Small intestine (tissue), 7 donors: Measurements from ENCODE around the gene CLCA2. TPM values are rescaled to one million over a fixed set of nuclear protein-coding genes. Genes with fewer than 3 reads are reported as not detected.
A peak's percentile ranks its signal among the peaks of the same experiment; 100 is the strongest.
"Not testable (repeated sequence)": the region's sequence is repeated elsewhere in the genome, so short reads cannot be mapped to it uniquely, and the experiment has no call there.

Experiments used
- DNase-seq, 2 donors: peaks; one replicate each; pipeline versions ENCODE4 v3.0.0 to v3.0.0-alpha.2; 2013
- FAIRE-seq: peaks from 2 replicates; lab custom pipeline; 2012; peaks lifted over from hg19 to GRCh38; lab: Jason Lieb, UNC
- H3K27ac ChIP-seq, 3 donors: one replicate each; pipeline ENCODE4 v1.5.1; 2013; ENCODE audit warnings: low read length in 2 of 3, mild to moderate bottlenecking in 2 of 3, control low read depth in 1 of 3, inconsistent platforms in 1 of 3, low read depth in 1 of 3, moderate library complexity in 1 of 3
- H3K27me3 ChIP-seq, 3 donors: one replicate each; pipeline ENCODE4 v1.6.1; 2013; ENCODE audit warnings: low read length in 3 of 3, inconsistent platforms in 1 of 3; ENCODE audit not compliant: control insufficient read depth in 3 of 3, insufficient read depth in 3 of 3
- H3K36me3 ChIP-seq, 3 donors: one replicate each; pipeline ENCODE4 v1.6.1; 2013; ENCODE audit warnings: low read length in 3 of 3, inconsistent platforms in 1 of 3, low read depth in 1 of 3, mild to moderate bottlenecking in 1 of 3, moderate library complexity in 1 of 3; ENCODE audit not compliant: control insufficient read depth in 3 of 3, insufficient read depth in 2 of 3
- H3K4me1 ChIP-seq, 3 donors: one replicate each; pipeline ENCODE4 v1.6.1; 2013; ENCODE audit warnings: low read length in 2 of 3, inconsistent platforms in 1 of 3, low read depth in 1 of 3, mild to moderate bottlenecking in 1 of 3, moderate library complexity in 1 of 3; ENCODE audit not compliant: control insufficient read depth in 3 of 3, insufficient read depth in 2 of 3
- H3K4me3 ChIP-seq, 3 donors: one replicate each; pipeline ENCODE4 v1.5.1; 2013; ENCODE audit warnings: low read length in 3 of 3, control low read depth in 1 of 3, inconsistent platforms in 1 of 3, low read depth in 1 of 3, mild to moderate bottlenecking in 1 of 3, moderate library complexity in 1 of 3
- H3K9me3 ChIP-seq, 2 donors: one replicate each; pipeline ENCODE4 v1.6.1; 2013; ENCODE audit warnings: low read depth in 1 of 2, low read length in 1 of 2; ENCODE audit not compliant: control insufficient read depth in 2 of 2, insufficient read depth in 1 of 2
- whole genome bisulfite sequencing, 3 donors: extraction: QIAGEN DNeasy Blood & Tissue Kit; methylation state at CpG; one replicate each; pipeline ENCODE4 v1.1.7; 2013; 5-methylcytosine and 5-hydroxymethylcytosine counted together
- polyA plus RNA-seq, 4 donors: library from polyadenylated mRNA; stranded (reverse) in 3 of 4; unstranded in 1 of 4; fragments of 200-250 nt in 3 of 4; fragments of 120-200 nt in 1 of 4; gene quantifications; one replicate each; pipeline versions ENCODE4 v1.2.1 to v1.2.3, GENCODE V29; 2013
- donor health status: healthy with polysubstance abuse.
- donor health status: control.
- donor health status: control.
- donor health status: Bipolar disorder and iron deficiency.
- donor health status: healthy.

CLCA2 gene
- polyA plus RNA-seq, 4 donors: 0.37 to 4.7 (median 0.91) TPM

- 66 to 73% (median 66%) methylated on average over 4 of the region's 4 CpGs for WGBS, 3 donors
- Histone ChIP-seq H3K27me3 (no peaks in the 10 kb centered on the region), H3K4me1 (no peaks in the 10 kb centered on the region), H3K9me3 (no peaks in the 10 kb centered on the region), H3K27ac (no peak overlapping the region), H3K4me3 (no peak overlapping the region), H3K36me3 (peaks cover 0 to 2% (median 0%) of the 10 kb centered on the region in 3 donors)
- DNase-seq (no peak), FAIRE-seq (no peak)
Measured at GRCh38 chr1:86487131-86487810, 63.3 kb downstream of the CLCA2 start.

GRCh38 chr1:86487811-86488141, 63.8 kb downstream of the CLCA2 start:
- Histone ChIP-seq H3K27me3 (no peaks in the 10 kb centered on the region), H3K4me3 (no peak overlapping the region), H3K36me3 (peaks cover 0 to 2% (median 0%) of the 10 kb centered on the region in 3 donors), H3K27ac (no peak overlapping the region), H3K9me3 (no peaks in the 10 kb centered on the region), H3K4me1 (no peaks in the 10 kb centered on the region)
- DNase-seq (no peak), FAIRE-seq (no peak)
- 88 to 94% (median 94%) methylated on average over 4 of the region's 4 CpGs for WGBS, 3 donors

- Histone ChIP-seq H3K27ac (no peak overlapping the region), H3K36me3 (peaks cover 0 to 2% (median 0%) of the 10 kb centered on the region in 3 donors), H3K27me3 (no peaks in the 10 kb centered on the region), H3K4me1 (no peaks in the 10 kb centered on the region), H3K4me3 (no peak overlapping the region), H3K9me3 (no peaks in the 10 kb centered on the region)
- FAIRE-seq (no peak), DNase-seq (no peak)
- WGBS, 3 donors: 24 to 50% (median 36%) methylated on average over 2 of the region's 2 CpGs
Measured at GRCh38 chr1:86489242-86489878, 65.4 kb downstream of the CLCA2 start.

GRCh38 chr1:86491171-86491950, 67.4 kb downstream of the CLCA2 start:
- 84 to 93% (median 86%) methylated on average over 2 of the region's 2 CpGs for WGBS, 3 donors
- peaks cover 0 to 2% (median 0%) of the 10 kb centered on the region in 3 donors for H3K36me3 ChIP-seq
- FAIRE-seq (no peak), DNase-seq (no peak)
- no peaks in the 10 kb centered on the region for H3K27me3 ChIP-seq
- no peaks in the 10 kb centered on the region for H3K9me3 ChIP-seq
- no peak overlapping the region for H3K4me3 ChIP-seq
- H3K4me1 ChIP-seq: no peaks in the 10 kb centered on the region
- H3K27ac ChIP-seq: no peak overlapping the region

GRCh38 chr1:86498281-86498680, 74.3 kb downstream of the CLCA2 start:
- DNase-seq: no peak
- no peak overlapping the region for H3K27ac ChIP-seq
- no peak overlapping the region for H3K4me3 ChIP-seq
- no peaks in the 10 kb centered on the region for H3K9me3 ChIP-seq
- WGBS, 3 donors: 69 to 74% (median 72%) methylated on average over 3 of the region's 3 CpGs
- FAIRE-seq: no peak
- H3K27me3 ChIP-seq: no peaks in the 10 kb centered on the region
- H3K4me1 ChIP-seq: peaks cover 0 to 7% (median 0%) of the 10 kb centered on the region in 3 donors
- H3K36me3 ChIP-seq: no peaks in the 10 kb centered on the region

GRCh38 chr1:86499987-86500593, 76.1 kb downstream of the CLCA2 start:
- no peak overlapping the region for H3K27ac ChIP-seq
- H3K4me1 ChIP-seq: peaks cover 0 to 18% (median 0%) of the 10 kb centered on the region in 3 donors
- 1 to 11% (median 9%) methylated on average over 3 of the region's 3 CpGs for WGBS, 3 donors
- no peaks in the 10 kb centered on the region for H3K9me3 ChIP-seq
- DNase-seq (peak in 1 of 2 donors; percentile 44), FAIRE-seq (peak; percentile 77)
- no peaks in the 10 kb centered on the region for H3K27me3 ChIP-seq
- no peak overlapping the region for H3K4me3 ChIP-seq
- no peaks in the 10 kb centered on the region for H3K36me3 ChIP-seq

GRCh38 chr1:86500714-86501113, 76.7 kb downstream of the CLCA2 start:
- DNase-seq (peak in 1 of 2 donors; percentile 25), FAIRE-seq (no peak)
- Histone ChIP-seq H3K9me3 (no peaks in the 10 kb centered on the region), H3K4me1 (peaks cover 0 to 18% (median 0%) of the 10 kb centered on the region in 3 donors), H3K4me3 (no peak overlapping the region), H3K36me3 (no peaks in the 10 kb centered on the region), H3K27ac (no peak overlapping the region), H3K27me3 (peaks cover 0 to 3% (median 0%) of the 10 kb centered on the region in 3 donors)
- WGBS, 3 donors: 70 to 96% (median 87%) methylated on average over 2 of the region's 2 CpGs

GRCh38 chr1:86502125-86502646, 78.2 kb downstream of the CLCA2 start:
- not testable (repeated sequence) for H3K36me3 ChIP-seq, FAIRE-seq, H3K27me3 ChIP-seq, H3K9me3 ChIP-seq
- peak; percentile 66 to 67 for DNase-seq
- Histone ChIP-seq H3K4me1 (peaks cover 0 to 18% (median 0%) of the 10 kb centered on the region in 3 donors), H3K4me3 (peak overlapping the region in 2 of 3 donors; percentile 41 to 44), H3K27ac (peak overlapping the region in 1 of 3 donors; percentile 48)
- 16 to 39% (median 17%) methylated on average over 16 of the region's 16 CpGs for WGBS, 3 donors
